Central memory CD8-positive, alpha-beta T cell (primary cell): ENCODE data around the gene DPYSL4.
A peak's percentile ranks its signal among the peaks of the same experiment; 100 is the strongest.

Experiments
- ATAC-seq: fragments of 150-1000 bp; cut with Tn5 transposase; replicated peaks from 2 replicates; pipeline ENCODE4 v1.10.0; 2022; ENCODE audit warnings: mild to moderate bottlenecking, moderate FRiP score, moderate number of reproducible peaks; ENCODE audit not compliant: poor library complexity, severe bottlenecking; ENCODE audit errors: extremely low read depth
- DNase-seq, 2 donors: peaks; one replicate each; pipeline ENCODE4 v3.0.0; 2021; ENCODE audit warnings: low spot score in 2 of 2
- H3K27ac Mint-ChIP-seq: one replicate; pipeline ENCODE4 v1.8.0; 2022; ENCODE audit warnings: low read depth, mild to moderate bottlenecking, moderate library complexity, mixed read lengths
- H3K27me3 Mint-ChIP-seq: one replicate; pipeline ENCODE4 v1.8.0; 2022; ENCODE audit warnings: mixed read lengths
- H3K36me3 Mint-ChIP-seq: one replicate; pipeline ENCODE4 v1.8.0; 2022; ENCODE audit warnings: mild to moderate bottlenecking, moderate library complexity, mixed read lengths; ENCODE audit not compliant: insufficient read depth
- H3K4me1 Mint-ChIP-seq: one replicate; pipeline ENCODE4 v1.8.0; 2022; ENCODE audit warnings: mixed read lengths
- H3K4me3 Mint-ChIP-seq: one replicate; pipeline ENCODE4 v1.8.0; 2022; ENCODE audit warnings: mild to moderate bottlenecking, moderate library complexity, mixed read lengths
- H3K9me3 Mint-ChIP-seq: one replicate; pipeline ENCODE4 v1.8.0; 2022; ENCODE audit warnings: mixed read lengths

DPYSL4 gene

DNA sequence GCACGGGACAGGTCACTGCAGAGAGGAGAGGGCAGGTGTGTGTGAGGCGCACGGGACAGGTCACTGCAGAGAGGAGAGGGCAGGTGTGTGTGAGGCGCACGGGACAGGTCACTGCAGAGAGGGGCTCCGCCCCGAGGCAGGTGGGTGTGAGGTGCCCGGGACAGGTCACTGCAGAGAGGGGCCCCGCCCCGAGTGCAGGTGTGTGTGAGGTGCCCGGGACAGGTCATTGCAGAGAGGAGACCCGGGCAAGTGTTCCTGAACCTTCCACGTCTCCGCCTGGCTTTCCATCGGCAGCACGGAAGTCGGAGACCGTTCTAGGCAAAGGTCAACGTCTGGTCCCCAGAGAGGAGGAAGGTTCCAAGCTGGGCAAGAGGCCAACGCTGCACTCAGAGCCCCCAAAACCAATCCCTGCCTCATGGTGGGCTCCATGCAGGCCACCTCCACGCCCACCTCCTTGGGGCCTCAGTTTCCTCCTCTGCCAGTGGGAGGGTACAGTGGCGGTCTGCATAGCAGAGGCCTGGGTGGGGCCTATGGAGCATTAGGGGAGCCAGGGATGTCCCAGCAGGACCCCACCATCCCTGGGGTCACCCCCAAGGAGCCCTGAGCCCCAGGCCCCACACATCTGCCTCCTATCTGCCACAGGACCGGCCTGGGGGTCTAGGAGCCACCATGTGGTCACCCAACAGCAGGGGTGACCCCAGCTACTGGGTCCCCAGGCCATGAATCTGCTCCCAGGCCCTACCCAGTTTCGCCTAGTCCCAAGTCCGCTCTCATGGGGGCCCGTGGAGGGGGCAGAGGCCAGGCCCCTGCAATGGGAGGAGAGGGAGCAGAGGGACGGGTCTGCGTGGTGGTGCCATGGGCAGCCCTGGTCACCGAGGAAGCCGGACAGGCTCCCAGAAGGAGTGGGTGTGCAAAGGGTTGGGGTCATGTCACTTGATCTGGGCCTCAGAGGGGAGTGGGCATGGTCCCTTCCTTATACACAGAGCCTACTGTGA lies 64.0 kb downstream of the DPYSL4 start:
- ATAC-seq, result no peak
- Mint-ChIP-seq H3K4me1 (peaks cover 10% of the 10 kb centered on the region), H3K27ac (no peak overlapping the region), H3K36me3 (peaks cover 1% of the 10 kb centered on the region), H3K9me3 (no peaks in the 10 kb centered on the region), H3K27me3 (no peaks in the 10 kb centered on the region), H3K4me3 (no peak overlapping the region)
- DNase-seq, result no peak

DNA sequence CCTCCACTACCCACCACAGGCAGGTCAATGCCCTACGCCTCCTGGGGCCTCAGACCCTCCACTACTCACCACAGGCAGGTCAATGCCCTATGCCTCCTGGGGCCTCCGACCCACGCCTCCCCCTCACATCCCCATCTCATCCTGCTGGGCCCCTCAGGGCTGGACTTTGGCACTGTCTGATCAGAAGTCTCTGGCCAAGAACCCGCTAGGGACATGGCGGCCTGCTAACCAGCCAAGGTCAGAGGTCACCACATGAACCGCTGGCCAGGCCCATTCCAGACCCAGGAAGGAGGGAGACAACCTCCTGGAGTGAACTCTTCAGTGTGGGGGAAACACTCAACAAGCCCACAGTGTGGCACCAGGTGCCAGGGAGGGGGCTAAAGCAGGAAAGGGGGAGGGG lies 65.2 kb downstream of the DPYSL4 start:
- DNase-seq (no peak), ATAC-seq (no peak)
- H3K27me3 Mint-ChIP-seq, result no peaks in the 10 kb centered on the region
- H3K36me3 Mint-ChIP-seq, result peaks cover 1% of the 10 kb centered on the region
- peak overlapping the region; percentile 49 for H3K27ac Mint-ChIP-seq
- peaks cover 16% of the 10 kb centered on the region for H3K4me1 Mint-ChIP-seq
- no peak overlapping the region for H3K4me3 Mint-ChIP-seq
- no peaks in the 10 kb centered on the region for H3K9me3 Mint-ChIP-seq

GRCh38 chr10:132252412-132252811 lies 65.7 kb downstream of the DPYSL4 start:
- no peaks in the 10 kb centered on the region for H3K9me3 Mint-ChIP-seq
- H3K27ac Mint-ChIP-seq, result no peak overlapping the region
- DNase-seq (no peak), ATAC-seq (no peak)
- no peak overlapping the region for H3K4me3 Mint-ChIP-seq
- no peaks in the 10 kb centered on the region for H3K27me3 Mint-ChIP-seq
- peaks cover 3% of the 10 kb centered on the region for H3K36me3 Mint-ChIP-seq
- H3K4me1 Mint-ChIP-seq, result peaks cover 16% of the 10 kb centered on the region

- DNase-seq (no peak), ATAC-seq (no peak)
- Mint-ChIP-seq H3K4me3 (no peak overlapping the region), H3K27ac (peak overlapping the region; percentile 76), H3K4me1 (peaks cover 16% of the 10 kb centered on the region), H3K27me3 (no peaks in the 10 kb centered on the region), H3K9me3 (no peaks in the 10 kb centered on the region), H3K36me3 (peaks cover 3% of the 10 kb centered on the region)
These were observed 66.4 kb downstream of the DPYSL4 start for GRCh38 chr10:132253092-132253687.

GRCh38 chr10:132254841-132255240 lies 68.1 kb downstream of the DPYSL4 start:
- H3K4me1 Mint-ChIP-seq, result peaks cover 16% of the 10 kb centered on the region
- ATAC-seq (no peak), DNase-seq (no peak)
- peaks cover 3% of the 10 kb centered on the region for H3K36me3 Mint-ChIP-seq
- no peaks in the 10 kb centered on the region for H3K27me3 Mint-ChIP-seq
- no peaks in the 10 kb centered on the region for H3K9me3 Mint-ChIP-seq
- H3K4me3 Mint-ChIP-seq, result peak overlapping the region; percentile 56
- peak overlapping the region; percentile 46 for H3K27ac Mint-ChIP-seq
